ENCODE measurements around the gene MPPED1. TPM values are rescaled to one million over a fixed set of nuclear protein-coding genes. Genes with fewer than 3 reads are reported as not detected.
A peak's percentile ranks its signal among the peaks of the same experiment; 100 is the strongest.

Gene MPPED1
- total RNA-seq, 1 experiment from 2014 or later: 0.28 TPM

GRCh38 chr22:43528601-43529360 lies 117.0 kb downstream of the MPPED1 start:
- H2BK12ac ChIP-seq (ENCODE audit: insufficient read length, low read depth, low read length): no peak overlapping the region
- H3K79me1 ChIP-seq (ENCODE audit: insufficient read depth, low read depth, low read length, poor library complexity, severe bottlenecking): no peaks in the 10 kb centered on the region
- DNase-seq: no peak
- H3K27me3 Mint-ChIP-seq (ENCODE audit: low read depth): peaks cover 2% of the 10 kb centered on the region; the same call in 1 of the 2 replicates
- no peaks in the 10 kb centered on the region for H3K27me3 ChIP-seq (ENCODE audit: insufficient read depth, low read length)
- H3K14ac ChIP-seq (ENCODE audit: insufficient read depth, low read length): no peak overlapping the region; the same call in 1 of the 2 replicates
- H3K27ac Mint-ChIP-seq: peak overlapping the region in 1 of 3 experiments; percentile 82; a peak in 1 of 7 replicates
- no peaks in the 10 kb centered on the region for H3K23me2 ChIP-seq (ENCODE audit: insufficient read length, low read depth, low read length, poor library complexity, severe bottlenecking)
- H2BK15ac ChIP-seq (ENCODE audit: low read depth, low read length): no peak overlapping the region
- H3K4me3 Mint-ChIP-seq: no peak overlapping the region
- no peak overlapping the region for H2AFZ ChIP-seq (ENCODE audit: low read length)
- no peak overlapping the region for H3K27ac ChIP-seq (ENCODE audit: insufficient read length, low read depth, low read length)
- peaks cover 0 to 9% of the 10 kb centered on the region in 2 experiments; a peak in 2 of 4 replicates for H3K4me1 Mint-ChIP-seq
- H3K4me1 ChIP-seq (ENCODE audit: insufficient read depth, low read length): no peaks in the 10 kb centered on the region
- no peak overlapping the region for H3K23ac ChIP-seq (ENCODE audit: insufficient read length, low read depth, low read length)
- no peak overlapping the region for H2BK5ac ChIP-seq (ENCODE audit: insufficient read length, low read length)
- H4K5ac ChIP-seq (ENCODE audit: insufficient read length, low read depth, low read length): no peak overlapping the region
- H3K9ac ChIP-seq (ENCODE audit: extremely low read depth, insufficient read length, low read length): no peak overlapping the region
- H3K56ac ChIP-seq (ENCODE audit: insufficient read length, low read depth, low read length): no peak overlapping the region
- H3K4ac ChIP-seq (ENCODE audit: low read depth, low read length): no peak overlapping the region
- WGBS (ENCODE audit: extremely low coverage, insufficient read length, low lambda C conversion rate): no CpG with 5 or more reads among the region's 12 CpGs
- H3T11ph ChIP-seq (ENCODE audit: low read length): no peak overlapping the region
- H3K4me2 ChIP-seq (ENCODE audit: insufficient read depth, insufficient read length, low read length): no peak overlapping the region
- no peak overlapping the region for H2BK20ac ChIP-seq (ENCODE audit: low read depth, low read length, poor library complexity, severe bottlenecking)
- no peaks in the 10 kb centered on the region for H3K36me3 Mint-ChIP-seq (ENCODE audit: insufficient read depth in 1 of 3, low read depth in 3 of 3)
- no peaks in the 10 kb centered on the region for H4K20me1 ChIP-seq (ENCODE audit: control insufficient read depth, insufficient read depth, insufficient read length)
- H4K91ac ChIP-seq (ENCODE audit: insufficient read length, low read depth, low read length): no peak overlapping the region
- H3K9me3 Mint-ChIP-seq: no peaks in the 10 kb centered on the region
- H3K18ac ChIP-seq (ENCODE audit: insufficient read length, low read depth, low read length): peak overlapping the region; percentile 26
- H3K9me3 ChIP-seq (ENCODE audit: control insufficient read depth, low read depth, low read length): no peaks in the 10 kb centered on the region
- no peaks in the 10 kb centered on the region for H3K79me2 ChIP-seq (ENCODE audit: insufficient read depth, low read length)
- TF ChIP-seq CTCF (conservative IDR thresholded peaks at IDR 0.05): no peak
- no peak overlapping the region for H2AK5ac ChIP-seq (ENCODE audit: insufficient read length, low read length)
- H2BK120ac ChIP-seq (ENCODE audit: low read depth, low read length, poor library complexity, severe bottlenecking): no peak overlapping the region
- no peak overlapping the region for H4K8ac ChIP-seq (replicated peaks; ENCODE audit: insufficient read length, low read depth, low read length)

Measured in H9 (cell line).